ENCODE measurements around the gene UCHL1.

Gene UCHL1

GRCh38 chr4:41256740-41257256, at the start of gene UCHL1:
UCHL1 (plus strand) TSS chr4:41256928; CDS start chr4:41256977, 49 bp downstream.
- no peak for DNase-seq (ENCODE audit: low read depth, low spot score)

GRCh38 chr4:41207291-41207831, 49.4 kb upstream of the UCHL1 start:
- DNase-seq (ENCODE audit: low read depth, low spot score), result no peak

GRCh38 chr4:41209187-41209586, 47.5 kb upstream of the UCHL1 start:
- DNase-seq (ENCODE audit: low read depth, low spot score), result no peak

DNA sequence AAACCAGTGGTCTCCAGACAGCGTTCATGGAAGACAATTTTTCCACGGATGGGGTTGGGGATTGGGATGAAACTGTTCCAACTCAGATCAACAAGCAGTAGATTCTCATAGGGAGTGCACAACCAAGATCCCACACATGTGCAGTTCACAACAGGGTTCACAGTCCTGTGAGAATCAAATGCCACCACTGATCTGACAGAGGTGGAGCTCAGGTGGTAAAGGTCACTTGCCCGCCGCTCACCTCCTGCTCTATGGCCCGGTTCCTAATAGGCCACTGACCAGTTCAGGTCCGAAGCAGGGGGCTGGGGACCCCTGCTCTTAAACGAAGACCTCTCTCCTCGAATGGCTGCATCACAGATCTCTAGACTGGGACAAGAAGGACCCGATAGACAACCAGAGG, 46.8 kb upstream of the UCHL1 start:
- no peak for DNase-seq (ENCODE audit: low read depth, low spot score)

DNA sequence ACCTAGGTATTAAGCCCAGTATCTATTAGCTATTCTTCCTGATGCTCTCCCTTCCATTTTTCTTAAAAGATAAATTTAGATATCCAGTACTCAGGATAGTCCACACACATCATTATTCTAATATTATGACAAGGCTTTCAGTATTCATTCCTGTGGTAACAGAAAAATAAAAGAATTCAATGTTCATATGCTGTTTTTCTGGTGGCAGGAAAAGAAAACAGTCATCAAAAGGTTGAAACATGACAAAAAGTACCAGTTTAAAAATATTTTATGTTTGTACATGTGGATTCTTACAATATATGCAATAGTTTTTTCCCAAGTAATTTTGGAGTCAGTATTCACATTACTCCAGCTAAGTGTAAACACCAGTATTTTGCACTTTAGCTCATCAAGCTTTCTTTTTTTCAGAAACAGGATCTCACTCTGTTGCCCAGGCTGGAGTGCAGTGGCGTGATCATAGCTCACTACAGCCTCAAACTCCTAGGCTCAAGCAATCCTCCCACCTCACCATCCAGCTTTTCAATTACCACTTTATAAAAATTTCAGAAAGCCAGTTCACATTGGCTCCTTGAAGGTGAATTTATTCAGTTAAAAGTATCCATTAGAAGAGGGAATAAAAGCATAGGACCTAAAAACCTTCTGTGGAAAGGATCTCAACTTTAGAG, 44.6 kb upstream of the UCHL1 start:
- no peak for DNase-seq (ENCODE audit: low read depth, low spot score)

DNA sequence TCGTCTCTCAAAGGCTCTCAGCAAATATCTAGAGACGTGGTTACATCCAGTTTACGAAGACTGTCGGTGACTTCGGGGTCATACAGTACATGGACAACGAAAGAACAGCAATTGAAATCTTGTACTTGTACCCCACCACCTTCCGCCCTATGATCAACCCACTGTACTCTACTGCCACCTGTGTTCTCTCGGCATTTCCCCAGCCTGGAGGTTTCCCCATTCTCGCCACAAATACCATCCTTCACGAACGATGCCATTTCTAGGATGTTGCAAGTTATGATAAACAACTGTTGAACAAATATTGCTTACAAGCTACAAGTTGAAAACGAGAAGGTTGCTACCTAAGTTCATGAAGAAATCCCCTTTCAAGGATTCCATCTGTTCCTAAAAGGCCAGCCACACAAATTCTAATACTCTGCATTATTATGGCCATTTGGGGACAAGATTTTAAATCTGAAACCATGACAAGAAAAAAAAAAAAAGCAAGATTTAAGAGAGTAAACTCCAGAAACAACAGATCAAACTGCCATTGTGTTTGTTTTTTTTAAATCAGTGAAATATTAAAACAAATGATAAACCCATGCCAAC, 44.0 kb upstream of the UCHL1 start:
- no peak for DNase-seq (ENCODE audit: low read depth, low spot score)

DNA sequence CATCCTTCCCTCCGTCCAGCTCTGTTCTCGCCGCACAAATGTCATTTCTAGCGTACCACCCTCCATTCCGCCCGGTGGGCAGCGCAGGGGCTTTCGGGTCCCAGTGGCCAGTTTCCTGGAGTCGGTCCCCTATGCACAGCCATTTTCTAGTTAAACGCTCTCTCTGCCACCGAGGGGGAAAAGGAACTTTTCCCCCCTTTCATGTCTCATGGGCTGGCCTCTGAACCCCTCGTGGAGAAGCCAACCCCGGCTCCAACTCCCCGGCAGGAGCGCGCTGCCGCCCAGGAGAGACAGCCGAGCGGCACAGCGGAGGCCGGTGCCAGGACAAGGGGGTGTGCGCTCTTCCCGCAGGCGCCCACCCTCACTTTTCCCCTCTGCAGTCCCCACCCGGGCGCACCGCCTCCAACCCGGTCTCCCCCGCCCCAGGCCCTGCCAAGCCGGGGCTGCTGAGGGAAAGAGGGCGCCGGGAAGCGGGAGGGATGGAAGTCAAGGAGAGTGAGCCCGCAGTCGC, 43.0 kb upstream of the UCHL1 start:
- DNase-seq (ENCODE audit: low read depth, low spot score), result no peak

DNA sequence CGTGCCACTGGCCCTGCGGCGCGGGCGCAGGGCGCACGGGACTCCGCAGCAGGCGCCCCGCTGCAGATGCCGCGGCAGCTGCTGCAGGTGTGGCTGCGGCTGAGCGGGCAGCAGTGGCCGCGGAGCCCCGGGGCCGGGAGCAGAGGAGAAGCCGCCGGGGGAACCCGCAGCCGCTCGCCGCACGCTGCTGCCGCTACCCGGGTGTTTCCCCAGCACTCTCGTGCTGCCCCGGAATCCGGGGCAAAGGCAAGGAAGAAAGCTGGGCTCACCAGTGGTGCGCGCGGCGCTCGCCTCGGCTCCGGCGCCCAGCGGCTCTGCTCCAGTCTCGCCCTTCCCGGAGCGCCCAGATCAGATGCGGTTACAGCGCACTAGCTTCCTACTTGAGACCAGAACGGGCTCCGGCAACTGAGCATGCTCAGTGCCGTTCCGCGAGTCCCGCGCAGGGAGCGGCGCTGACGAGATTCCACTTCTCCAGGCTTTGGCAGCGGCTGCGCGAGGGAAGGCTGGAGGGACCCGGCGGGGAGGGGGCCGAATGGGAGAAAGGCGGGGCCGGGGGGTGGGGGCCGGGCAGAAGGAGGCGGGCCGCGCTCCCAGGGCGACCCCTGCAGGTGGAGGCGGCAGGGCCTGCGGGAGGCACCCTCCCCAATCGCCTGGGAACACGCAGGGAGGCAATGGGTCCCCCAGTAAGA, 42.4 kb upstream of the UCHL1 start, which contains the start of gene APBB2:
APBB2 (minus strand) TSS at position 407 of the 689 bp plus-strand sequence. CDS start 181,288 bp downstream, outside the sequence.
- no peak for DNase-seq (ENCODE audit: low read depth, low spot score)

GRCh38 chr4:41214825-41215146, 41.9 kb upstream of the UCHL1 start:
- DNase-seq (ENCODE audit: low read depth, low spot score), result no peak

- no peak for DNase-seq (ENCODE audit: low read depth, low spot score)
These were observed 41.6 kb upstream of the UCHL1 start for GRCh38 chr4:41215155-41215554.

- no peak for DNase-seq (ENCODE audit: low read depth, low spot score)
These were observed 40.8 kb upstream of the UCHL1 start for GRCh38 chr4:41215969-41216293.

DNA sequence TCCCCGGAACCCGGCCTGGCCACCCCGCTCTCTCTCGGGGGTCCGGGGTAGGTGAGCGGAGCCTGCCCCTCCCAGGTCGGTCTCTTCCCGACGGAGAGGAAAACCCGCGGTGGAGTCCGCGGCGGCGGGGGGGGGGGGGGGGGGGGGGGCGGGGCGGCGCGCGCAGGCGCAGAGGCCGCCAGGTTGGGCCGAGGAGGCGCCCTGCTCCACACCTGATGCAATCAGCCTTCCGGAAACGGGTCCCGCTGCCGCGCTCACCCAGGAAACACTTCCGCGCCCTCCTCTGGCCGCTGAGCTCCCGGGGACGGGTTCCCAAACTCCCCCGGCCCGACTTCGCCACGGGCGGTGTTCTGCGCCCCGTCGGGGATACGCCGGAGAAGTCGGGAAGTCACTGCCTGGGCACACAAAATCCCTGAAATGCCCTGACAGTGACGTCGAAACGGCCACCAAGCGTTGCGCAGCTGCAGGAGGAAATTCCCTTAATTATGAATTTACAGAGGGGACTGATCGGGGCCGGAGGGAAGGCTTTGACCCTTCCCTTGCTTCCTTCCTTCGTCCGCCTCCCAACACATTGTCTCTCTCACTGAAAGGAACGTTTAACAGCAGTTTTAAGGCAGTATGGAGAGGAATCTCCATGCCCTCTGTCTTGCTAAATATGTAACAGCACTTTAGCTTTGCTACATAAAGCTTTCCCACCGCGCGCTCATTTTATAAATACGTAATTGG, 40.3 kb upstream of the UCHL1 start:
- DNase-seq (ENCODE audit: low read depth, low spot score), result no peak

DNA sequence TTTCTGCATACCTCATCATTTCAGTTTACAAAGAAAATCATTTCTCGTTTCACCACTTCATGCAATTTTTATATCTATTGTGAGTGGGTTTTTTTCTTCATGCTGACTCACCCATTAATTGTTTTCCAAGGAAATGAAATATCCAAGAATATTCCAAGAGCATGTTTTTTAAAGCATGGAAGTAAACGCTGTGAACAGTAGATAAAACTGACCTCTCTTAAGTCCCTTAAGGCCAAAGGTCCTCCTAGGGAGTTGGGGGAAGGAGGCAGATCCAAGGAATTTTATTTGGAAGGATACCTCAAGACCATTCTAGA, 39.8 kb upstream of the UCHL1 start:
- no peak for DNase-seq (ENCODE audit: low read depth, low spot score)

DNA sequence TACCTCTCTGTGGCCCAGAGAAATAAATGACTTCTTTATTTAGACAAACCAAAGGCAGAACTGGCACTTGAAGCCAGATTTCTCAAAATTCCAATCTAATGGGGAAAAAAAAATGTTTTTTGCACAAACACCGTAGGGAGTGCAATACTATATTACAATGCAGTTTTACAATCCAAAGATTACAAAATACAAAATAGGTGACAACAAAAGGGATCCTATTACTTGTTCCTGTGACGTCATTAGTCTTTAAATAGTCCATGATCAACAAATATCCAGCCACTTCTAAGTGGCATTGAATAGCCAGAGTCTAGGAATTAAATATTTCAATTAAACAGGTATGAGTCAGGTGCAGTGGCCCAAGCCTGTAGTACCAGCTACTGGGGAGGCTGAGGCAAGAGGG, 39.4 kb upstream of the UCHL1 start:
- DNase-seq (ENCODE audit: low read depth, low spot score), result no peak

GRCh38 chr4:41218703-41219102, 38.0 kb upstream of the UCHL1 start:
- no peak for DNase-seq (ENCODE audit: low read depth, low spot score)

DNA sequence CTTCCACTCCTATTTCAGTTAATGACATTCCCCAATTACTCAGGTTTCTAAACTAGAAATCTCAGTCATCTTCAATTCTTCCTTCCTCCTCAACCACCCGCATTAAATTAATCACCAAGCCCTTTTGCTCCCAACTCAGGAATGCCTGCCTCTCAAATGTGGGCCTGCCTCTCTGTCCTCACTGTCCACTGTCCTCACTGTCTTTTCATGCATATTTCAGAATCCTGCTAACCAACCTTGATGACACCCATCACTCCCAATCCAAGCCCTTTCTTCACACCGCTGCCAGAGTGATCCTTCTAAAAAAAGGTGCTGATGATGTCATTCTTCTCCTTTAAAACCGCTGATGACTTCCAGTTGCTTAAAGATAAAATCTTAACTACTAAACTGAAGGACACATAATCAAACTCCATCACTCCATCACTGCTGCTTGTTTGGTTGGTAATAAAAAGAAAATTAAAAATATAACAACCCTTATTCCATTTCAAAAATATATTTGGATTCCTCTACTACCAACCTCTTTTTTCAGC, 37.2 kb upstream of the UCHL1 start:
- DNase-seq (ENCODE audit: low read depth, low spot score), result no peak

GRCh38 chr4:41221850-41222645, 34.7 kb upstream of the UCHL1 start:
- DNase-seq (ENCODE audit: low read depth, low spot score), result no peak

- no peak for DNase-seq (ENCODE audit: low read depth, low spot score)
These were observed 28.8 kb upstream of the UCHL1 start for GRCh38 chr4:41227902-41228301.

GRCh38 chr4:41232406-41232805, 24.3 kb upstream of the UCHL1 start:
- DNase-seq (ENCODE audit: low read depth, low spot score), result no peak

DNA sequence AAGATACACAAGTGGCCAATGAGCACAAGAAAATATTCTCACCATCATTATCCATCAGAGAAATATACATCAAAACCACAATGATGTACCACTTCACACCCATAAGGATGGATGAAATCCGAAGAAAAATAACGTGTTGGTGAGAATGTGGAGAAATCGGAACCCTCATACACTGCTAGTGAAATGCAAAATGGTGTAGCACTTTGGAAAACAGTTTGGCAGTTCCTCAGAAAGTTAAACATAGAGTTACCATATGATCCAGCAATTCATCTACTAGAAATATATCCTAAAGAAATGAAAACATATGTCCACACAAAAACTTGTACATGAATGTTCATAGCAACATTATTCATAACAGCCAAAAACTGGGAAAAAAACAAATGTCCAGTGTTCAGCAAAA, 23.9 kb upstream of the UCHL1 start:
- DNase-seq (ENCODE audit: low read depth, low spot score), result no peak

- no peak for DNase-seq (ENCODE audit: low read depth, low spot score)
These were observed 20.7 kb upstream of the UCHL1 start for GRCh38 chr4:41236032-41236431.
